ENCODE measurements around the gene MAG.

GRCh38 chr19:35247526-35248309 lies 44.2 kb upstream of the MAG start:
- TF ChIP-seq, protein P1, sequence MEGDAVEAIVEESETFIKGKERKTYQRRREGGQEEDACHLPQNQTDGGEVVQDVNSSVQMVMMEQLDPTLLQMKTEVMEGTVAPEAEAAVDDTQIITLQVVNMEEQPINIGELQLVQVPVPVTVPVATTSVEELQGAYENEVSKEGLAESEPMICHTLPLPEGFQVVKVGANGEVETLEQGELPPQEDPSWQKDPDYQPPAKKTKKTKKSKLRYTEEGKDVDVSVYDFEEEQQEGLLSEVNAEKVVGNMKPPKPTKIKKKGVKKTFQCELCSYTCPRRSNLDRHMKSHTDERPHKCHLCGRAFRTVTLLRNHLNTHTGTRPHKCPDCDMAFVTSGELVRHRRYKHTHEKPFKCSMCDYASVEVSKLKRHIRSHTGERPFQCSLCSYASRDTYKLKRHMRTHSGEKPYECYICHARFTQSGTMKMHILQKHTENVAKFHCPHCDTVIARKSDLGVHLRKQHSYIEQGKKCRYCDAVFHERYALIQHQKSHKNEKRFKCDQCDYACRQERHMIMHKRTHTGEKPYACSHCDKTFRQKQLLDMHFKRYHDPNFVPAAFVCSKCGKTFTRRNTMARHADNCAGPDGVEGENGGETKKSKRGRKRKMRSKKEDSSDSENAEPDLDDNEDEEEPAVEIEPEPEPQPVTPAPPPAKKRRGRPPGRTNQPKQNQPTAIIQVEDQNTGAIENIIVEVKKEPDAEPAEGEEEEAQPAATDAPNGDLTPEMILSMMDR (IDR thresholded peaks at IDR 0.05): peak; percentile 50
- TF ChIP-seq EZH2 (IDR thresholded peaks at IDR 0.05): peak; percentile 38
- no peak for TF ChIP-seq EZH2phosphoT487 (IDR thresholded peaks at IDR 0.05)
